Sigmoid colon (tissue), 7 donors: ENCODE data around the gene FCRLA. TPM values are rescaled to one million over a fixed set of nuclear protein-coding genes. Genes with fewer than 3 reads are reported as not detected.

Source experiments
- polyA plus RNA-seq, 3 donors: library from polyadenylated mRNA; stranded (reverse); fragments of 200-250 nt; gene quantifications; one replicate each; pipeline ENCODE4 v1.2.3, GENCODE V29; 2013
- small RNA-seq, 3 donors: library from RNA; depleted of rRNA; stranded (forward); fragments of <200 nt; gene quantifications; one replicate each; pipeline ENCODE3, GENCODE V24; 2016
- total RNA-seq, 4 donors: library from RNA; depleted of rRNA; stranded (reverse); fragments of >200 nt; gene quantifications; one replicate each; pipeline ENCODE4 v1.1.0, GENCODE V29; 2016
- donor health status: healthy with polysubstance abuse.
- donor health status: Bipolar disorder and iron deficiency.
- donor health status: healthy.

FCRLA gene
- total and polyA plus RNA-seq, 7 donors, result 1.6 to 22.0 TPM; not detected in 5

Small RNAs within 50 kb of the gene (small RNA-seq; reads per million reads assigned to genes)
- gene RF00019 (0 reads per million in 3 donors), gene RN7SL466P (0 reads per million in 3 donors)

Other genes with a start within 250 kb of the FCRLA start
- 10 to 100 TPM; 14.1 to 52.5 (median 34.8) TPM for gene FCGR2A, start 201.8 kb upstream of the FCRLA start, total RNA-seq
- 10 to 100 TPM; 14.4 to 68.7 (median 19.8) TPM for gene FCGR2A, start 201.8 kb upstream of the FCRLA start, polyA plus RNA-seq
- gene HSPA6, start 182.7 kb upstream of the FCRLA start, total RNA-seq, result 1 to 10 TPM in 3 of 4 donors, not detected in 1; 2.0 to 2.9 (median 2.5) TPM
- 1 to 10 TPM in 2 of 3 donors, under 1 TPM in 1; 0.60 to 2.3 (median 1.6) TPM for gene HSPA6, start 182.7 kb upstream of the FCRLA start, polyA plus RNA-seq
- 10 to 100 TPM in 3 of 4 donors, 1 to 10 TPM in 1; 7.8 to 19.3 (median 14.6) TPM for gene FCGR3A, start 157.4 kb upstream of the FCRLA start, total RNA-seq
- gene FCGR3A, start 157.4 kb upstream of the FCRLA start, polyA plus RNA-seq, result 10 to 100 TPM in 2 of 3 donors, 1 to 10 TPM in 1; 9.6 to 30.5 (median 13.0) TPM
- gene FCGR3B, start 76.1 kb upstream of the FCRLA start, total RNA-seq, result 1 to 10 TPM in 3 of 4 donors, not detected in 1; 1.9 to 4.3 (median 2.0) TPM
- 1 to 10 TPM in 2 of 3 donors, under 1 TPM in 1; 0.74 to 2.1 (median 1.2) TPM for gene FCGR3B, start 76.1 kb upstream of the FCRLA start, polyA plus RNA-seq
- 10 to 100 TPM in 3 of 4 donors, 1 to 10 TPM in 1; 6.4 to 42.1 (median 23.0) TPM for gene FCGR2B, start 44.1 kb upstream of the FCRLA start, total RNA-seq
- gene FCGR2B, start 44.1 kb upstream of the FCRLA start, polyA plus RNA-seq, result 10 to 100 TPM; 10.8 to 20.3 (median 15.9) TPM
- under 1 TPM in 3 of 4 donors, not detected in 1; 0.36 to 0.95 (median 0.82) TPM for gene FCRLB, start 14.3 kb downstream of the FCRLA start, total RNA-seq
- under 1 TPM in 2 of 3 donors, not detected in 1; 0.23 to 0.89 TPM for gene FCRLB, start 14.3 kb downstream of the FCRLA start, polyA plus RNA-seq
- gene DUSP12, start 42.6 kb downstream of the FCRLA start, total RNA-seq, result 10 to 100 TPM; 12.7 to 40.3 (median 24.1) TPM
- 10 to 100 TPM; 13.6 to 21.0 (median 17.5) TPM for gene DUSP12, start 42.6 kb downstream of the FCRLA start, polyA plus RNA-seq
- 10 to 100 TPM; 26.3 to 28.1 (median 27.6) TPM for gene ATF6, start 59.1 kb downstream of the FCRLA start, total RNA-seq
- gene ATF6, start 59.1 kb downstream of the FCRLA start, polyA plus RNA-seq, result 1 to 10 TPM; 2.3 to 9.0 (median 3.0) TPM